MCF 10A (cell line): Measurements from ENCODE around the gene EIF2S1. TPM values are rescaled to one million over a fixed set of nuclear protein-coding genes. Genes with fewer than 3 reads are reported as not detected.
A peak's percentile ranks its signal among the peaks of the same experiment; 100 is the strongest.

ENCODE experiments used
- Bru-seq: library from RNA; stranded (reverse); fragments of 400-500 nt; gene quantifications from one replicate; lab custom pipeline; 2021; lab: Mats Ljungman, UMichigan
- BruChase-seq, 2 experiments: library from RNA; stranded (reverse); fragments of 400-500 nt; gene quantifications; one replicate each; lab custom pipeline; 2021; lab: Mats Ljungman, UMichigan
- BruUV-seq: library from RNA; stranded (reverse); fragments of 400-500 nt; replicated peaks from 2 replicates; lab custom pipeline; 2021; lab: Mats Ljungman, UMichigan
- CTCF ChIA-PET: fragments of 300-600 bp; sonication (Branson Sonifier 250); formaldehyde crosslinking; extraction: SDS; loops from one replicate; lab custom pipeline; 2021; ENCODE audit warnings: antibody characterized with exemption, inconsistent platforms; lab: Yijun Ruan, JAX
- POLR2A ChIA-PET: fragments of 300-600, 350-650 bp; sonication (Branson Sonifier 250); formaldehyde crosslinking; extraction: SDS; loops from one replicate; lab custom pipeline; 2020; ENCODE audit warnings: antibody characterized with exemption, inconsistent platforms; lab: Yijun Ruan, JAX
- DNase-seq: peaks from one replicate; pipeline ENCODE4 v3.0.0-alpha.2; 2018; ENCODE audit not compliant: unreplicated experiment
- H3K27ac Mint-ChIP-seq: one replicate; pipeline ENCODE4 v1.8.0; 2022; ENCODE audit warnings: mild to moderate bottlenecking, low read depth, mixed read lengths; ENCODE audit not compliant: unreplicated experiment
- H3K27me3 Mint-ChIP-seq: one replicate; pipeline ENCODE4 v1.8.0; 2022; ENCODE audit warnings: mixed read lengths; ENCODE audit not compliant: insufficient read depth, unreplicated experiment
- H3K36me3 Mint-ChIP-seq: one replicate; pipeline ENCODE4 v1.8.0; 2022; ENCODE audit warnings: mild to moderate bottlenecking, moderate library complexity, mixed read lengths; ENCODE audit not compliant: insufficient read depth, unreplicated experiment
- H3K4me1 Mint-ChIP-seq: one replicate; pipeline ENCODE4 v1.8.0; 2022; ENCODE audit warnings: mixed read lengths; ENCODE audit not compliant: insufficient read depth, unreplicated experiment
- H3K4me3 Mint-ChIP-seq: one replicate; pipeline ENCODE4 v1.8.0; 2022; ENCODE audit warnings: mild to moderate bottlenecking, moderate library complexity, mixed read lengths; ENCODE audit not compliant: unreplicated experiment
- H3K9me3 Mint-ChIP-seq: one replicate; pipeline ENCODE4 v1.8.0; 2022; ENCODE audit warnings: mixed read lengths; ENCODE audit not compliant: unreplicated experiment
- CTCF ChIP-seq: fragments of 200-600 bp; IDR thresholded peaks from one replicate; pipeline ENCODE4 v1.8.0; 2022; ENCODE audit warnings: antibody characterized with exemption, mild to moderate bottlenecking; ENCODE audit not compliant: unreplicated experiment
- intact Hi-C: fragments of 100-400 bp; cut with micrococcal nuclease; formaldehyde crosslinking; loops from 2 replicates; pipeline ENCODE4 v1.14.1; 2022
- long read RNA-seq: library from polyadenylated mRNA; stranded (forward); transcript quantifications from one replicate; pipeline ENCODE4 v2.0.0, GENCODE V29; 2022
- total RNA-seq: library from RNA; stranded (reverse); gene quantifications from 2 replicates; pipeline ENCODE4 v1.2.3, GENCODE V29; 2022

EIF2S1 gene
- total RNA-seq = 337 and 338 TPM in 2 replicates
- Bru-seq, nascent RNA = percentile 95 among the genes with signal in this experiment
- BruChase-seq, experiment 1, labeled RNA remaining after a 6-hour chase = percentile 97 among the genes with signal in this experiment
- percentile 94 among the genes with signal in this experiment for BruChase-seq, experiment 2, labeled RNA remaining after a 2-hour chase
- long read RNA-seq, full-length matches to known transcripts = 845 of 871 reads
- long read RNA-seq, partial matches to known transcripts = 10 of 871 reads
- long read RNA-seq, other reads (novel, unspliced or antisense) = 16 of 871 reads

DNA sequence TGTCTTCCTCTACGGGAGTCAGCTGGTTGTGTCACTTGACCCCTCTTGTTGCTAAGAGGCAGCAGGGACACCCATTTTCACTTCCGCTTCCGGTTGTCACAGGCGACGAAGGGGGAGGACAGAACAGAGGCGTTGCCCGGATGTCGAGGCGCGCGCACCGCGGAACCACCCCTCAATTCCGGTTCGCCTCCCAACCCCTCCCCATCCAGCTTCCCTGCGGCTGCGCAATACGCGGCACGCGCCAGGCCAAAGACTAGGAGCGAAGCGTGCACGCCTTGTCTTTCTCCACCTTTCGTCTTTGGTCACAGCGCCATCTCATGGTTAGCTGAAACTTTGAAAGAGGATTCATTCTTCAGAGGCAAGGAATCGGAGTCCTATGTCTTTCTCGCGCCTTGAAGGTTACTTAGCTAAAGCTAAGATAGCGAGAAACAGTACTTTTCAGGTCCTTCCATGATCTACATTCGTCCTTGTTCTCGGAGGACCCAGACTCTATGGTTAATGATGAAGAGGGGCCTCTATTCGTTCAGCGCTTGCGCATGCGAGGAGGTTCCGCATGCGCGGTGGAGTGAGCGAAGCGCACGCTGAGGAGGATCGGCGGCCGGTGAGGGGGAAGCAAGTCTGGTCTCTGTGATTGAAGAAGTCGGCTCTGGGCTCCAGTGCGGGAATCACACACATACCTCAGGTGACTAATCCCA, at the start of gene EIF2S1, which contains the start of gene ATP6V1D:
Gene EIF2S1, plus strand, starts transcription at position 554 of the 695 bp plus-strand sequence. CDS start 4,440 bp downstream, outside the sequence.
Gene ATP6V1D, minus strand, starts transcription at position 30 of the 695 bp plus-strand sequence. CDS start 106 bp downstream, outside the sequence.
- intact Hi-C loops = loop anchor here (1.0 kb wide), 1 partner anchor 119 kb away; the partner anchor contains the start of gene PALS1
- H3K4me1 Mint-ChIP-seq = peaks cover 54% of the 10 kb centered on the region
- H3K9me3 Mint-ChIP-seq = no peaks in the 10 kb centered on the region
- no TSS peak for BruUV-seq
- peak within 1 kb of the TSS; percentile 90 for H3K4me3 Mint-ChIP-seq
- peak; percentile 99 for DNase-seq
- peak; percentile 99 for TF ChIP-seq CTCF
- H3K27ac Mint-ChIP-seq = peak within 1 kb of the TSS; percentile 99
- POLR2A ChIA-PET = interaction anchor here (0.5 to 4.1 kb wide), 35 partner anchors 9 to 1998 kb away, joined by 3 to 46 read pairs (median 4); partner anchors contain the start of genes GPHN, PALS1, PLEK2 and RDH11
- no peaks in the 10 kb centered on the region for H3K27me3 Mint-ChIP-seq
- peaks cover 49% of the 10 kb centered on the region for H3K36me3 Mint-ChIP-seq
- CTCF ChIA-PET = interaction anchor here (0.6 to 2.7 kb wide), 26 partner anchors 9 to 1127 kb away, joined by 3 to 27 read pairs (median 3); no protein-coding TSS in a partner anchor

DNA sequence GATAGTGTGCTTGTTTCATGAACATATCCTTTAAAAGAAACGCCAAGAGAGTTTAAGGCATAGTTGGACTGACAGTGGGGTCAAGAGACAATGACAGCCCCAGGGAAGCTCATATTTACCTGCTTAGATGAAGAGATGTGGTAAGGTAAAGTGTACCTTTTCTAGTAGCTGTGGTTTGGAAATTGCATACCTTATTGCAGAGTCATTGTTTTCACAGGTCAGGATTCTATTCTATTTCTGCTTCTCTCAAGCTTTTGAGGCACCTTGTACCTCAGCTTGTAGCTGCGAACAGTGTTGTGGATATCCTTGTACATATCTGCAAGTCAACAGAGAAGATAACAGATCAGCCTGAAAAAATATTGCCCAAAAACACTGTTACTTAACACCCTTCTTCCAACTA, 48.3 kb upstream of the EIF2S1 start:
- DNase-seq = peak; percentile 28
- intact Hi-C loops = no loop called here
- BruUV-seq = no TSS peak
- H3K27me3 Mint-ChIP-seq = no peaks in the 10 kb centered on the region
- ChIA-PET POLR2A (interaction anchor here (0.6 to 1.3 kb wide), 4 partner anchors 11 to 66 kb away, joined by 3 read pairs; no protein-coding TSS in a partner anchor), CTCF (interaction anchor here (0.5 to 1.7 kb wide), 2 partner anchors 393 to 1860 kb away, joined by 4 read pairs; no protein-coding TSS in a partner anchor)
- H3K4me1 Mint-ChIP-seq = no peaks in the 10 kb centered on the region
- H3K36me3 Mint-ChIP-seq = peaks cover 31% of the 10 kb centered on the region
- H3K4me3 Mint-ChIP-seq = no peak overlapping the region
- no peaks in the 10 kb centered on the region for H3K9me3 Mint-ChIP-seq
- no peak overlapping the region for H3K27ac Mint-ChIP-seq
- no peak for TF ChIP-seq CTCF

GRCh38 chr14:67313153-67313552, 47.0 kb upstream of the EIF2S1 start:
- no peak for DNase-seq
- Mint-ChIP-seq H3K4me1 (no peaks in the 10 kb centered on the region), H3K9me3 (no peaks in the 10 kb centered on the region), H3K27me3 (no peaks in the 10 kb centered on the region), H3K27ac (no peak overlapping the region), H3K4me3 (no peak overlapping the region), H3K36me3 (peaks cover 31% of the 10 kb centered on the region)
- TF ChIP-seq CTCF = no peak
- CTCF ChIA-PET = interaction anchor here (0.6 to 0.7 kb wide), 2 partner anchors 154 to 689 kb away, joined by 3 read pairs; no protein-coding TSS in a partner anchor
- POLR2A ChIA-PET = no interaction called here
- BruUV-seq = no TSS peak
- intact Hi-C loops = no loop called here
